Osteoblast (primary cell): Measurements from ENCODE around the gene FAM227A. TPM values are rescaled to one million over a fixed set of nuclear protein-coding genes. Genes with fewer than 3 reads are reported as not detected.

Experiments
- DNase-seq: peaks from one replicate; pipeline ENCODE4 v3.0.0; 2011; ENCODE audit warnings: low spot score, mixed read lengths; ENCODE audit not compliant: insufficient read length; ENCODE audit errors: missing footprints
- H2AFZ ChIP-seq: 2 replicates; pipeline ENCODE4 v1.6.0; 2011; ENCODE audit warnings: mild to moderate bottlenecking, low read length
- H3K27ac ChIP-seq: 2 replicates; pipeline ENCODE4 v1.5.1; 2011; ENCODE audit warnings: mild to moderate bottlenecking, low read depth, low read length, moderate library complexity
- H3K27me3 ChIP-seq: 2 replicates; pipeline ENCODE4 v1.6.0; 2012; ENCODE audit warnings: mild to moderate bottlenecking, control low read depth, inconsistent platforms, low read length, moderate library complexity; ENCODE audit not compliant: insufficient read depth
- H3K36me3 ChIP-seq: 2 replicates; pipeline ENCODE4 v1.5.1; 2011; ENCODE audit warnings: mild to moderate bottlenecking, low read length, control low read depth, moderate library complexity; ENCODE audit not compliant: insufficient read depth
- H3K4me1 ChIP-seq: 2 replicates; pipeline ENCODE4 v1.5.1; 2011; ENCODE audit warnings: mild to moderate bottlenecking, low read length, control low read depth, moderate library complexity; ENCODE audit not compliant: insufficient read depth
- H3K4me2 ChIP-seq: 2 replicates; pipeline ENCODE4 v1.6.0; 2011; ENCODE audit warnings: mild to moderate bottlenecking, low read length; ENCODE audit not compliant: insufficient read depth
- H3K4me3 ChIP-seq: fragments of 200-600 bp; sonication (generic); 3 replicates; pipeline ENCODE4 v1.5.1; 2012; ENCODE audit warnings: mild to moderate bottlenecking, low read length, inconsistent platforms; ENCODE audit not compliant: insufficient read depth
- H3K79me2 ChIP-seq: 2 replicates; pipeline ENCODE4 v1.6.0; 2012; ENCODE audit warnings: mild to moderate bottlenecking, low read length, control low read depth, inconsistent platforms; ENCODE audit not compliant: insufficient read depth
- H3K9me3 ChIP-seq: 2 replicates; pipeline ENCODE4 v1.5.1; 2011; ENCODE audit warnings: low read depth, low read length, control low read depth
- H4K20me1 ChIP-seq: 2 replicates; pipeline ENCODE4 v1.6.0; 2012; ENCODE audit warnings: mild to moderate bottlenecking, low read length, control low read depth; ENCODE audit not compliant: insufficient read depth
- total RNA-seq: library from RNA; depleted of rRNA; stranded (reverse); fragments of >200 nt; gene quantifications from 2 replicates; pipeline ENCODE4 v1.2.3, GENCODE V29; 2012
- TF ChIP-seq, protein P1 (sequence below): IDR thresholded peaks from 2 replicates; pipeline ENCODE4 v1.5.1; 2011; ENCODE audit warnings: mild to moderate bottlenecking, low read depth, low read length, moderate library complexity; ENCODE audit errors: extremely low read depth

Gene FAM227A
- total RNA-seq, 1 donor = 3.3 TPM

DNA sequence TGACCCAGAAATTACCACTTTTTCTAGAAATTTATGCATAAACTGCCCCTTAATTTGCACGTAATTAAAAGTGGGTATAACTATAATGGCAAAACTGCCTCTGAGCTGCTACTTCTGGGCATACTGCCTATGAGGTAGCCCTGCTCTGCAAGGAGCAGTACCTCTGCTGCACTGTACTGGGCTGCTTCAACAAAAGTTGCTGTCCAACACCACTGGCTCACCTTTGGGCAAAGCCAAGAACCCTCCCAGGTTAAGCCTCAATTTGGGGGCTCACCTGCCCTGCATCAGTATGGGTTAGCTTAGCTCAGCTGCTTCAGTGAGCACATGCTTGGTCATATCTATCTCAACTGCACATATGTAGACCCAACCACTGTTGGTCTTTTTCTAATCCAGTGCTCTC lies 90.8 kb downstream of the FAM227A start:
- Histone ChIP-seq H2AFZ (no peak overlapping the region), H3K79me2 (no peaks in the 10 kb centered on the region), H3K9me3 (no peaks in the 10 kb centered on the region), H3K4me3 (no peak overlapping the region), H3K4me1 (peaks cover 9% of the 10 kb centered on the region), H3K4me2 (no peak overlapping the region), H3K27ac (no peak overlapping the region), H4K20me1 (no peaks in the 10 kb centered on the region), H3K36me3 (no peaks in the 10 kb centered on the region), H3K27me3 (no peaks in the 10 kb centered on the region)
- TF ChIP-seq, protein P1, sequence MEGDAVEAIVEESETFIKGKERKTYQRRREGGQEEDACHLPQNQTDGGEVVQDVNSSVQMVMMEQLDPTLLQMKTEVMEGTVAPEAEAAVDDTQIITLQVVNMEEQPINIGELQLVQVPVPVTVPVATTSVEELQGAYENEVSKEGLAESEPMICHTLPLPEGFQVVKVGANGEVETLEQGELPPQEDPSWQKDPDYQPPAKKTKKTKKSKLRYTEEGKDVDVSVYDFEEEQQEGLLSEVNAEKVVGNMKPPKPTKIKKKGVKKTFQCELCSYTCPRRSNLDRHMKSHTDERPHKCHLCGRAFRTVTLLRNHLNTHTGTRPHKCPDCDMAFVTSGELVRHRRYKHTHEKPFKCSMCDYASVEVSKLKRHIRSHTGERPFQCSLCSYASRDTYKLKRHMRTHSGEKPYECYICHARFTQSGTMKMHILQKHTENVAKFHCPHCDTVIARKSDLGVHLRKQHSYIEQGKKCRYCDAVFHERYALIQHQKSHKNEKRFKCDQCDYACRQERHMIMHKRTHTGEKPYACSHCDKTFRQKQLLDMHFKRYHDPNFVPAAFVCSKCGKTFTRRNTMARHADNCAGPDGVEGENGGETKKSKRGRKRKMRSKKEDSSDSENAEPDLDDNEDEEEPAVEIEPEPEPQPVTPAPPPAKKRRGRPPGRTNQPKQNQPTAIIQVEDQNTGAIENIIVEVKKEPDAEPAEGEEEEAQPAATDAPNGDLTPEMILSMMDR = no peak
- DNase-seq = no peak

DNA sequence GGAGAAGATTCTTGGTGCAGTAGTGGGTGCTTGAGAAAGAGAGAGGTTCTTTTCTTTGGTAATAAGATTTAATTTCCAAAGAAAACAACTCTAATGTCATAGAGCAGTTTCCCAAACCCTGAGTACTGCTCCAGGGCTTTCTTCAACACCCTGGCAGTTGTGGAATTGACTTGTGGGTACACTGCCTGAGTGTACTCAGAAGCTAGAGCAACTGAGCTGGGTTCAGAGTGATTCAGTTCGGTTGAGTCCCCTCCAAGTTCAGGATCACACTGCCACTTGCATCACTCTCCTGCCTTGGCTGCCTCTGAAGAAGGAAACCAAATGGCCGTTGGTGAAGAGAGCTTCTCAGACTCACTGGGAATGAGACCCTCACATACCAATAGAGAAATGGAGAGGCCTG lies 91.5 kb downstream of the FAM227A start:
- no peak overlapping the region for H3K27ac ChIP-seq
- H4K20me1 ChIP-seq = no peaks in the 10 kb centered on the region
- peak; percentile 34 for DNase-seq
- no peaks in the 10 kb centered on the region for H3K36me3 ChIP-seq
- no peaks in the 10 kb centered on the region for H3K9me3 ChIP-seq
- H3K4me3 ChIP-seq = no peak overlapping the region
- H3K79me2 ChIP-seq = no peaks in the 10 kb centered on the region
- H2AFZ ChIP-seq = no peak overlapping the region
- H3K4me1 ChIP-seq = peaks cover 6% of the 10 kb centered on the region
- no peaks in the 10 kb centered on the region for H3K27me3 ChIP-seq
- H3K4me2 ChIP-seq = no peak overlapping the region
- TF ChIP-seq, protein P1 = no peak

DNA sequence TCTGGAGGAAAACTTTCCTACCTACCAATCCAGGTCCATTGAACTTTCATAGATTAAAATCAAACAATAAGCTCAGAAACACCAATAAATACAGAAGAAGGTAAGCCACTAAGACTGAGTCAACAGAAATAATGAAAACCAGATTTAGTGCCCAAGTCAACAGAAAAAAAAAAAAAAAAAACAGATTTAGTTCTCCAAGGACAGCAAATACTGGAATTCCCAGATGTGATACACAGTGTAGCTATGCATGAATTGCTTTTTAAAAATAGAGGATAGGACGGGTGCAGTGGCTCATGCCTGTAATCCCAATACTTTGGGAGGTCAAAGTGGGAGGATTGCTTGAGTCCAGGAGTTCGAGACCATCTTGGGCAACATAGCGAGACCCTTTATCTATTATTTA lies 101.9 kb downstream of the FAM227A start:
- H3K4me1 ChIP-seq = no peaks in the 10 kb centered on the region
- no peaks in the 10 kb centered on the region for H3K9me3 ChIP-seq
- TF ChIP-seq, protein P1 = no peak
- peak; percentile 93 for DNase-seq
- H2AFZ ChIP-seq = no peak overlapping the region
- H3K27ac ChIP-seq = no peak overlapping the region
- no peaks in the 10 kb centered on the region for H3K36me3 ChIP-seq
- H4K20me1 ChIP-seq = no peaks in the 10 kb centered on the region
- no peaks in the 10 kb centered on the region for H3K79me2 ChIP-seq
- no peaks in the 10 kb centered on the region for H3K27me3 ChIP-seq
- H3K4me2 ChIP-seq = no peak overlapping the region
- H3K4me3 ChIP-seq = no peak overlapping the region

DNA sequence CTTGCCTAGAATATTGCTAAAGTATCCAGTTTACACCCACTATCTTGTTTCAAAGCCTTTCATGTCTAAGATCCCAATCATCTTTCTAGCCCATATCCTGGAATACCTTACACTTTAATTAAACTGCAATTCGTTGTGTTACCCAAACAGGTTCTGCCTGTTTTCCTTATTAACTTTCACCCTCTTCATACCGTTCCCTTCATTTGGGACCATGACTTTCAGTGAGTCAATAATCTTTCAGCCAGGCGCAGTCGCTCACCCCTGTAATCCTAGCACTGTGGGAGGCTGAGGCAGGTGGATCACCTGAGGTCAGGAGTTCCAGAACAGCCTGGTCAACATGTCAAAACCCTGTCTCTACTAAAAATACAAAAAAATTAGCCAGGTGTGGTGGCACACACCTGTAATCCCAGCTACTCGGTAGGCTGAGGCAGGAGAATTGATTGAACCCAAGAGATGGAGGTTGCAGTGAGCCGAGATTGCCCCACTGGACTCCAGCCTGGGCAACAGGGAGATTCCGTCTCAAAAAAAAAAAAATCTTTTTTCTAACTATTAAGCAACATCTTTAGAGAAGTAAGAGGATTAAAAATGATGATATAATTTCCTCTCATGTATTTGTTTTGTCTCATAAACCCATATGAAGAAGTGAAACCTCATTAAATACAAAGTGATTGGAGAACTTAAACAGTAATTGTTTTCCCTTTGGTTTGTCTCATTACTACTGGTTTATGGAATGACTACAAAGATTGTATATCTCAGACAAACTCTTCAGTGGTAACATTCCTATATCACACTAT lies 106.9 kb downstream of the FAM227A start:
- Histone ChIP-seq H3K9me3 (peaks cover 1% of the 10 kb centered on the region), H3K36me3 (no peaks in the 10 kb centered on the region), H3K4me1 (no peaks in the 10 kb centered on the region), H2AFZ (no peak overlapping the region), H3K4me2 (no peak overlapping the region), H3K79me2 (no peaks in the 10 kb centered on the region), H3K27me3 (no peaks in the 10 kb centered on the region), H3K27ac (no peak overlapping the region), H3K4me3 (no peak overlapping the region), H4K20me1 (no peaks in the 10 kb centered on the region)
- DNase-seq = no peak
- TF ChIP-seq, protein P1 = no peak
